BE2C (cell line): ENCODE data around the gene RHCG.

Source experiments
- DNase-seq: peaks from one replicate; pipeline ENCODE4 v3.0.0-alpha.2; 2020
- H3K27me3 ChIP-seq: fragments of 250-450 bp; sonication (Bioruptor Pico); 2 replicates; pipeline ENCODE4 v1.5.1; 2020; ENCODE audit warnings: mild to moderate bottlenecking
- H3K36me3 ChIP-seq: fragments of 250-450 bp; sonication (Bioruptor Pico); 2 replicates; pipeline ENCODE4 v1.5.1; 2020; ENCODE audit warnings: mild to moderate bottlenecking
- H3K4me1 ChIP-seq: fragments of 250-450 bp; sonication (Bioruptor Pico); 2 replicates; pipeline ENCODE4 v1.5.1; 2020
- H3K4me3 ChIP-seq: 2 replicates; pipeline ENCODE4 v1.5.1; 2011; ENCODE audit warnings: low read depth, low read length
- H3K9me3 ChIP-seq: fragments of 250-450 bp; sonication (Bioruptor Pico); 2 replicates; pipeline ENCODE4 v1.5.1; 2020
- TF ChIP-seq, protein P1 (sequence below): IDR thresholded peaks from 2 replicates; pipeline ENCODE4 v1.5.1; 2012; ENCODE audit warnings: mild to moderate bottlenecking, low read depth, low read length

Gene RHCG

DNA sequence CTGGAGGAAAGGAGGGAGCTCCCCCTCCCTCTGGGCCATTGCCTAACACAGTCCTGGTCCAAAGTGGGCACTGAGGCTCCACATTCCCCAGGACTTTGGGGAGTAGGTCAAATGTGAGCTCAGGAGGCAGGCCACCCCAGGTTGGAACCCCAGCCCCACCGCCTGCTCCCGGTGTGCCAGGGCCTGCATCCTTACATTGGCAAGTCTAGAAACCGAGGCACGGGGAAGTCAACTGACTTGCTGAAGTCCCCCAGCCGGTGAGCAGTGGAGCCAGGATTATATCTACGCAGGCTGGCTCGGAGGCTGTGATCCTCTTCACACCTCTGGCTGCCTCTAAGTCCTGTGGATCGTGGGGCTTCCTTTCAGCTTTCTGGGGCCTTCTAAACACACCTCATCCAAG, 48.7 kb downstream of the RHCG start:
- H3K4me1 ChIP-seq: peaks cover 19% of the 10 kb centered on the region
- no peaks in the 10 kb centered on the region for H3K9me3 ChIP-seq
- TF ChIP-seq, protein P1, sequence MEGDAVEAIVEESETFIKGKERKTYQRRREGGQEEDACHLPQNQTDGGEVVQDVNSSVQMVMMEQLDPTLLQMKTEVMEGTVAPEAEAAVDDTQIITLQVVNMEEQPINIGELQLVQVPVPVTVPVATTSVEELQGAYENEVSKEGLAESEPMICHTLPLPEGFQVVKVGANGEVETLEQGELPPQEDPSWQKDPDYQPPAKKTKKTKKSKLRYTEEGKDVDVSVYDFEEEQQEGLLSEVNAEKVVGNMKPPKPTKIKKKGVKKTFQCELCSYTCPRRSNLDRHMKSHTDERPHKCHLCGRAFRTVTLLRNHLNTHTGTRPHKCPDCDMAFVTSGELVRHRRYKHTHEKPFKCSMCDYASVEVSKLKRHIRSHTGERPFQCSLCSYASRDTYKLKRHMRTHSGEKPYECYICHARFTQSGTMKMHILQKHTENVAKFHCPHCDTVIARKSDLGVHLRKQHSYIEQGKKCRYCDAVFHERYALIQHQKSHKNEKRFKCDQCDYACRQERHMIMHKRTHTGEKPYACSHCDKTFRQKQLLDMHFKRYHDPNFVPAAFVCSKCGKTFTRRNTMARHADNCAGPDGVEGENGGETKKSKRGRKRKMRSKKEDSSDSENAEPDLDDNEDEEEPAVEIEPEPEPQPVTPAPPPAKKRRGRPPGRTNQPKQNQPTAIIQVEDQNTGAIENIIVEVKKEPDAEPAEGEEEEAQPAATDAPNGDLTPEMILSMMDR: no peak
- no peak overlapping the region for H3K4me3 ChIP-seq
- peaks cover 4% of the 10 kb centered on the region; the same call in 1 of the 2 replicates for H3K27me3 ChIP-seq
- DNase-seq: no peak
- H3K36me3 ChIP-seq: no peaks in the 10 kb centered on the region

DNA sequence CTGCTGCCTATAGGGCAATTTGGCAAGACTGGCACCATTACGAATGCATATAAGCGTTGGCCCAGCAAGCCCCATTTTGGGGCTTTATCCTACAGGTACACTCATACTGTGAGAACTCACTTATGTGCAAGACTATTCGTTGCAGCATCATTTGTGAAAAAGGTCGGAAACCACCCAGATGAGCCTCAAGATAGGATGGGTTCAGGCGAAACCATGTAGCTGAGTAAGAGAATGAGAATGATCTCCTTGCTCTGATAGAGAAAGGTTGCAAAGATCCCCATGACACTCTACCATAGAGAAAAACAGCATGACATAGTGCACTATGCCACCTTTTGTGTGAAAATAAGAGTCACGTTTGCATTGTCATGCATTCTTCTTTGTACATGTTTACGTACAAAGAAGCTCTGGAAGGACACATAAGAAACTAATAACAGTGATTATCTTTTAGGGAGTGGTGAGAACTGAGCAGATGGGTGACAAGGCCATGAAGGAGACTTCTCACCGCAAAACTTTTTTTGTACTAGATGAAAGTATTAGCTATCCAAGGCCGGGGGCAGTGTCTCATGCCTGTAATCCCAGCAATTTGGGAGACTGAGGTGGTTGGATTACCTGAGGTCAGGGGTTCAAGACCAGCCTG, 50.0 kb downstream of the RHCG start:
- TF ChIP-seq, protein P1: no peak
- Histone ChIP-seq H3K9me3 (no peaks in the 10 kb centered on the region), H3K4me3 (no peak overlapping the region), H3K36me3 (no peaks in the 10 kb centered on the region), H3K4me1 (peaks cover 19% of the 10 kb centered on the region), H3K27me3 (peaks cover 4% of the 10 kb centered on the region; the same call in 1 of the 2 replicates)
- DNase-seq: no peak

DNA sequence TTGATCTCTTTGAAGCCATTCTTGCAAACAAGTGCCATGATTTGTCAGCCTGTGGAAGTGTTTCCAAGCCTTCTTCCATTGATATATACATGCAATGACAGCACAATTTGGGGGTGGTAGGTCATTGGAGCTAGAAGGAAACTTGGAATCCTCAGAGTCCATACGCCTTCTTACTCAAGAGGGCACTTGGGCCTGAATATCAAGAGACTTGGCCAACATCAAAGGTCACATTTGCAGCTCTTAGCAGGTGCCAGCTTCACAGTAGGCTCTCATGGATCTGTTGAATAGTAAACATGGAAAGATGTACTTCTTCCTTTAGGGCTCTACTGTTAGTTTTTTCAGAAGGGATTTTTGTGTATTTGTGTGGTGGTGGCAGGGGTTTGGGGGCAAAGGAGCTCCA, 50.9 kb downstream of the RHCG start:
- peaks cover 19% of the 10 kb centered on the region for H3K4me1 ChIP-seq
- TF ChIP-seq, protein P1: no peak
- DNase-seq: no peak
- H3K9me3 ChIP-seq: no peaks in the 10 kb centered on the region
- H3K4me3 ChIP-seq: no peak overlapping the region
- peaks cover 4% of the 10 kb centered on the region; the same call in 1 of the 2 replicates for H3K27me3 ChIP-seq
- no peaks in the 10 kb centered on the region for H3K36me3 ChIP-seq

DNA sequence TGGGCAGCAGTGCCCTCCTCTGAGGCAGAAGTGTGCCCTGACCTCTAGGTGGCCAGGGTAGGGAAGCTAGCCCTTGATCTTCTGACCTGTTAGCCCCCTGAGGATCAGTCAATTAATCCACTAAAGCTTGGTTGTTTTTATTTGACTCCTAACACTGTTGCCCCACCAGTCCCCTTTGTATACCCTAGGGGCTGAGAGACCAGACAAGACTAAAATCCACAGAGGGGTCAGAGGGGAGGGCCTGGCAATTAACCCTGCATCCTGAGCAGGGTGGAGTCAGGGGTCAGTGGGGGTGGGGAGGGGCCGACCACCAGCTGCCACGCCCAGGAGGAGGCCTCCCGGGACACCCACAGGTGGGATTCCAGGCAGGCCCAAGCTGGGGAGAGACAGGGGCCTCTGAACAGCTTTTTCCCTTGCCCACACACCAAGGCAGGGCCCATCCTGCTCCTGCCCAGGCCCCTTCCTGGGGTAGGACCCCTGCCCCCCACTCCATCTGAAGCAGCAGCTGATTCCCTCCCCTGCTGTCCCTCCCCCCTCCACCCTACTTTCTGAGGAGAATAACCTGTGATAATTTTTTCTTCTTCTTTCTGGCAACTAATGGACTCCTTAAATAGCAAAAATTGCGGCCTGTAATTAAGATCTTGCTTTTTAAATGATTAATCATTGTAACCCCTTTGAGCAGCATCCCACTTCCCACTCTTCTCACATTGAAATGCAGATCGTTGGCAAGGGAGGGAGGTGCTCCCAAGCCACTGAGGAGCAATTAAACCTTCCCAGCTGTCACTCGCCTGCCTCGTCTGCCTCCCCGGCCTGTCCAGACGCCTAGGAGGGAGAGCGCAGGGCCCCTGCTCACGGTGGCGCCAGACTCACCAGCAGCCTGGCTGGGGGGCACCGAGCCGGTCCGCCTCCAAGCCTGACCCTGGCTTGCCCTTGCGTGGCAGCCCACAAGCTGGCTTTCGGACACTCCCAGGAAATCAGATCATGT, 51.9 kb downstream of the RHCG start:
- TF ChIP-seq, protein P1: no peak
- Histone ChIP-seq H3K36me3 (no peaks in the 10 kb centered on the region), H3K4me1 (peaks cover 19% of the 10 kb centered on the region), H3K9me3 (no peaks in the 10 kb centered on the region), H3K27me3 (peaks cover 4% of the 10 kb centered on the region; the same call in 1 of the 2 replicates), H3K4me3 (no peak overlapping the region)
- DNase-seq: no peak

DNA sequence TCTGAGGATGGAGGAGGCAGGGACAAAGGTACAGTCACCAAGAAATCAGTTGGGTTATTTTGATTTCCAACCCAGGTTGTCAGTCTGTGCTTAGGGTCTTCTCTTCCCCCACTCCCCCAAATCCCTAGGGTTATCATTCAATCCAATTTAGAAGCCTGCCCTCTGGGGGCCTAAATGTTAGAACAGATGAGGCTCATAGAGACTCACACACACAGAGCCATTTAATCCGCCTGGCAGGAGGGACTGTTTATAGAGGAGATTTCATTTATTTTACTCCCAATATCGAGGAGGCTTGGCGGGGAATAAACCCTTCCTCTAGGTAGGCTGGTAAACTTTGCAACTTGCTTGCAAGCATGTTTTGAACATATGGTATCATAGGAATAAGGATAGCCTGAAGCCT, 52.8 kb downstream of the RHCG start:
- H3K4me3 ChIP-seq: no peak overlapping the region
- no peaks in the 10 kb centered on the region for H3K9me3 ChIP-seq
- TF ChIP-seq, protein P1: no peak
- no peaks in the 10 kb centered on the region for H3K36me3 ChIP-seq
- DNase-seq: no peak
- peaks cover 12% of the 10 kb centered on the region for H3K4me1 ChIP-seq
- no peaks in the 10 kb centered on the region for H3K27me3 ChIP-seq
